B cell (primary cell): ENCODE data around the gene ZNF646. TPM values are rescaled to one million over a fixed set of nuclear protein-coding genes. Genes with fewer than 3 reads are reported as not detected.

ENCODE experiments used
- ATAC-seq: fragments of 200-7000 bp; cut with Tn5 transposase; one replicate; pipeline ENCODE4 v1.10.0; 2021; ENCODE audit warnings: low read depth, mild to moderate bottlenecking, moderate number of reproducible peaks, moderate library complexity
- CTCF ChIA-PET: fragments of 350-600 bp; sonication (Branson Sonifier 250); formaldehyde crosslinking; loops from one replicate; lab custom pipeline; 2021; ENCODE audit warnings: antibody characterized with exemption, inconsistent platforms; lab: Charles Lee
- POLR2A ChIA-PET: fragments of 350-600 bp; sonication (Branson Sonifier 250); formaldehyde crosslinking; loops from one replicate; lab custom pipeline; 2021; ENCODE audit warnings: antibody characterized with exemption; lab: Charles Lee
- DNase-seq: peaks from one replicate; pipeline ENCODE4 v3.0.0; 2013
- H2AFZ ChIP-seq: 2 replicates; pipeline ENCODE4 v1.6.1; 2012; ENCODE audit warnings: mild to moderate bottlenecking, low read depth, low read length; ENCODE audit not compliant: insufficient read depth, poor library complexity, severe bottlenecking
- H3K27ac ChIP-seq, 2 donors: 1 replicate in 1 of 2; 2 replicates in 1 of 2; pipeline ENCODE4 v1.5.1; 2012 to 2013; ENCODE audit warnings: low read length in 2 of 2, mild to moderate bottlenecking in 2 of 2, moderate library complexity in 1 of 2
- H3K27me3 ChIP-seq, 4 experiments: fragments of 200-600 bp in 1 of 4; sonication (generic) in 1 of 4; replicated peaks in 1 of 4; 1 replicate in 2 of 4; 2 replicates in 2 of 4; pipeline versions ENCODE4 v1.6.1 to v1.7.0; 2013 to 2016; ENCODE audit warnings: low read length in 3 of 4, mild to moderate bottlenecking in 2 of 4, mixed read lengths in 1 of 4, moderate library complexity in 1 of 4; ENCODE audit not compliant: insufficient read depth in 4 of 4, control insufficient read depth in 3 of 4; ENCODE audit errors: control extremely low read depth in 1 of 4
- H3K36me3 ChIP-seq, 2 experiments: replicated peaks in 1 of 2; 1 replicate in 1 of 2; 2 replicates in 1 of 2; pipeline versions ENCODE4 v1.6.1 to v1.7.1; 2013; ENCODE audit warnings: low read length in 1 of 2; ENCODE audit not compliant: insufficient read depth in 2 of 2, control insufficient read depth in 1 of 2; ENCODE audit errors: control extremely low read depth in 1 of 2, extremely low read depth in 1 of 2
- H3K4me1 ChIP-seq, 2 donors: fragments of 200-600 bp in 1 of 2; sonication (generic) in 1 of 2; 1 replicate in 1 of 2; 2 replicates in 1 of 2; pipeline versions ENCODE4 v1.5.1 to v1.6.1; 2013 to 2017; ENCODE audit warnings: low read length in 2 of 2; ENCODE audit not compliant: control insufficient read depth in 2 of 2, insufficient read depth in 2 of 2
- H3K4me2 ChIP-seq: replicated peaks from 2 replicates; pipeline ENCODE3; 2012; ENCODE audit warnings: mild to moderate bottlenecking, low read depth, low read length; ENCODE audit not compliant: poor library complexity, severe bottlenecking
- H3K4me3 ChIP-seq, 5 experiments: fragments of 200-600 bp in 1 of 5; sonication (generic) in 1 of 5; 1 replicate in 3 of 5; 2 replicates in 2 of 5; pipeline versions ENCODE4 v1.5.1 to v1.7.0; 2011 to 2016; ENCODE audit warnings: low read length in 4 of 5, mild to moderate bottlenecking in 4 of 5, low read depth in 2 of 5, control low read depth in 1 of 5, moderate library complexity in 1 of 5; ENCODE audit not compliant: insufficient read depth in 1 of 5; ENCODE audit errors: control extremely low read depth in 1 of 5, extremely low read depth in 1 of 5
- H3K79me2 ChIP-seq: fragments of 200-600 bp; sonication (generic); one replicate; pipeline ENCODE4 v1.6.0; 2016; ENCODE audit warnings: low read length; ENCODE audit not compliant: control insufficient read depth, insufficient read depth
- H3K9ac ChIP-seq: fragments of 200-600 bp; sonication (generic); 2 replicates; pipeline ENCODE4 v1.6.1; 2017; ENCODE audit warnings: mild to moderate bottlenecking, low read length, moderate library complexity
- H3K9me3 ChIP-seq, 3 donors: one replicate each; pipeline versions ENCODE4 v1.6.1 to v1.7.1; 2013; ENCODE audit warnings: low read length in 2 of 3; ENCODE audit not compliant: control insufficient read depth in 2 of 3, insufficient read depth in 1 of 3; ENCODE audit errors: control extremely low read depth in 1 of 3
- H4K20me1 ChIP-seq: 2 replicates; pipeline ENCODE4 v1.6.0; 2012; ENCODE audit warnings: mild to moderate bottlenecking, low read length; ENCODE audit not compliant: insufficient read depth, control insufficient read depth, poor library complexity, severe bottlenecking
- H3K27ac Mint-ChIP-seq: one replicate; pipeline ENCODE4 v1.8.0; 2021; ENCODE audit warnings: mixed read lengths
- H3K27me3 Mint-ChIP-seq: one replicate; pipeline ENCODE4 v1.8.0; 2021; ENCODE audit warnings: mixed read lengths
- H3K4me1 Mint-ChIP-seq: one replicate; pipeline ENCODE4 v1.8.0; 2021; ENCODE audit warnings: mixed read lengths
- H3K4me3 Mint-ChIP-seq: one replicate; pipeline ENCODE4 v1.8.0; 2021; ENCODE audit warnings: mixed read lengths
- H3K9me3 Mint-ChIP-seq: one replicate; pipeline ENCODE4 v1.8.0; 2022; ENCODE audit warnings: mixed read lengths; ENCODE audit not compliant: insufficient read depth
- EZH2 ChIP-seq: IDR thresholded peaks from 2 replicates; pipeline ENCODE4 v1.6.1; 2012; ENCODE audit warnings: borderline replicate concordance, low read depth, mild to moderate bottlenecking, moderate library complexity, low read length; ENCODE audit not compliant: insufficient read depth, poor library complexity, severe bottlenecking
- WGBS: methylation state at CpG from one replicate; pipeline ENCODE4 v1.1.5; 2013; ENCODE audit warnings: missing lambda C conversion rate; ENCODE audit not compliant: insufficient coverage; 5-methylcytosine and 5-hydroxymethylcytosine counted together
- intact Hi-C: fragments of 100-400 bp; cut with micrococcal nuclease; formaldehyde crosslinking; loops from one replicate; pipeline ENCODE4 v1.10.0; 2022
- polyA plus RNA-seq: library from polyadenylated mRNA; depleted of rRNA; stranded (reverse); fragments of >200 nt; gene quantifications from 2 replicates; pipeline ENCODE4 v1.2.3, GENCODE V29; 2012
- total RNA-seq, 2 donors: library from RNA; stranded (reverse); fragments of 120-200 nt in 1 of 2; gene quantifications; 1 replicate in 1 of 2; 2 replicates in 1 of 2; pipeline versions ENCODE4 v1.2.3 to v1.2.4, GENCODE V29; 2013 to 2022
- TF ChIP-seq, protein P1 (sequence below): fragments of 200-600 bp; IDR thresholded peaks from one replicate; pipeline ENCODE4 v1.8.0; 2022; ENCODE audit warnings: antibody characterized with exemption, mild to moderate bottlenecking

The ZNF646 gene
- total and polyA plus RNA-seq, 2 donors (not counting 1 experiment from before 2014, with no cell fraction given) = 14.7 to 45.9 TPM

DNA sequence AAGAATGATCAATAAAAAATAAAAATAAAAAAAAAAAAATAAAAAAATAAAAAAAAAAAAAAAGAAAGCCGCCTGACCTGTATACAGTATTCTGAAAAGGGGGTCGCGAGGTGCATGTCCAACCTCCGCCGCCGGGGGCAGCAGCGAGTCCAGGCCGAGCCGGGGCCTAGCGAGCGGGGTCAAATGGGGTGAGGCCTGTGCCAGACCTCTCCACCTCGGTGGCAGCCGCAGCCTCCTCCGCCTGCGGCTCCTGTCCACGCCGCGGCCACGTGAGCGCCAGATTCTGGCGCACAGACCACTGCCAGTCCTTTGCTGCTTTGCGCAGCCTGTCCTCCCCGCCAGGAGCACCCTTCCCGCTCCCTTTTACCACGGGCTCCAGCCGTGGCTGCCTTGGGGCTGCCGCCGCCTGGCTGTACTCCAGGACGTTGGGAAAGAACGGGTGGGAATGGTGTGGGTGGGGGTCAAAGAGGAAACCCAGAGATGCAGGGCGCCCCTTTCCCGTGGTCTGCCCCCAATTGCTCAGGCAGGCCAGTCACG is 31.5 kb downstream of the ZNF646 start:
- H3K27ac Mint-ChIP-seq = peak overlapping the region; percentile 46
- no peak for TF ChIP-seq EZH2
- TF ChIP-seq, protein P1, sequence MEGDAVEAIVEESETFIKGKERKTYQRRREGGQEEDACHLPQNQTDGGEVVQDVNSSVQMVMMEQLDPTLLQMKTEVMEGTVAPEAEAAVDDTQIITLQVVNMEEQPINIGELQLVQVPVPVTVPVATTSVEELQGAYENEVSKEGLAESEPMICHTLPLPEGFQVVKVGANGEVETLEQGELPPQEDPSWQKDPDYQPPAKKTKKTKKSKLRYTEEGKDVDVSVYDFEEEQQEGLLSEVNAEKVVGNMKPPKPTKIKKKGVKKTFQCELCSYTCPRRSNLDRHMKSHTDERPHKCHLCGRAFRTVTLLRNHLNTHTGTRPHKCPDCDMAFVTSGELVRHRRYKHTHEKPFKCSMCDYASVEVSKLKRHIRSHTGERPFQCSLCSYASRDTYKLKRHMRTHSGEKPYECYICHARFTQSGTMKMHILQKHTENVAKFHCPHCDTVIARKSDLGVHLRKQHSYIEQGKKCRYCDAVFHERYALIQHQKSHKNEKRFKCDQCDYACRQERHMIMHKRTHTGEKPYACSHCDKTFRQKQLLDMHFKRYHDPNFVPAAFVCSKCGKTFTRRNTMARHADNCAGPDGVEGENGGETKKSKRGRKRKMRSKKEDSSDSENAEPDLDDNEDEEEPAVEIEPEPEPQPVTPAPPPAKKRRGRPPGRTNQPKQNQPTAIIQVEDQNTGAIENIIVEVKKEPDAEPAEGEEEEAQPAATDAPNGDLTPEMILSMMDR = peak; percentile 81
- Histone ChIP-seq H3K4me1 (peaks cover 7 to 18% of the 10 kb centered on the region in 2 donors), H2AFZ (peak overlapping the region; percentile 84), H3K9ac (no peak overlapping the region), H3K27ac (no peak overlapping the region), H3K9me3 (no peaks in the 10 kb centered on the region), H4K20me1 (no peaks in the 10 kb centered on the region), H3K79me2 (peaks cover 10% of the 10 kb centered on the region), H3K4me3 (peak overlapping the region in 2 of 5 experiments; percentile 18 to 28), H3K4me2 (peak overlapping the region; percentile 79), H3K36me3 (peaks cover 0 to 11% of the 10 kb centered on the region in 2 experiments), H3K27me3 (no peaks in the 10 kb centered on the region)
- no peaks in the 10 kb centered on the region for H3K27me3 Mint-ChIP-seq
- H3K4me1 Mint-ChIP-seq = peaks cover 21% of the 10 kb centered on the region
- peak overlapping the region; percentile 65 for H3K4me3 Mint-ChIP-seq
- ATAC-seq = peak; percentile 94
- ChIA-PET POLR2A (no interaction called here), CTCF (no interaction called here)
- under 1% methylated on average over 21 of the region's 33 CpGs for WGBS
- intact Hi-C loops = loop anchor here (10.0 kb wide), 1 partner anchor 79 kb away; the partner anchor contains the start of gene FUS
- no peaks in the 10 kb centered on the region for H3K9me3 Mint-ChIP-seq
- peak; percentile 83 for DNase-seq
